Fibroblast of the aortic adventitia (primary cell): ENCODE data around the gene TOMM40L. TPM values are rescaled to one million over a fixed set of nuclear protein-coding genes. Genes with fewer than 3 reads are reported as not detected.

ENCODE experiments used
- DNase-seq: peaks from one replicate; pipeline ENCODE4 v3.0.0-alpha.2; 2010; ENCODE audit warnings: low read depth
- H3K4me3 ChIP-seq: 2 replicates; pipeline ENCODE4 v1.5.1; 2011; ENCODE audit warnings: low read depth, mild to moderate bottlenecking, control low read depth, low read length, moderate library complexity
- CTCF ChIP-seq: IDR thresholded peaks from 2 replicates; pipeline ENCODE4 v1.5.1; 2011; ENCODE audit warnings: mild to moderate bottlenecking, low read length, control low read depth, inconsistent platforms; ENCODE audit not compliant: insufficient read depth
- total RNA-seq: library from RNA; depleted of rRNA; stranded (reverse); fragments of >200 nt; gene quantifications from 2 replicates; pipeline ENCODE4 v1.2.3, GENCODE V29; 2012; ENCODE audit warnings: low replicate concordance

TOMM40L gene
- total RNA-seq, 1 donor, result 9.1 TPM

- DNase-seq, result peak; percentile 99
- TF ChIP-seq CTCF, result peak; percentile 26
- H3K4me3 ChIP-seq, result peak within 1 kb of the TSS; percentile 97
These were observed 23.8 kb upstream of the TOMM40L start, which contains the start of gene NDUFS2 for GRCh38 chr1:161201836-161202712. TSS of gene NDUFS2 (plus strand) at chr1:161202367. CDS start at chr1:161202386, 19 bp downstream.

GRCh38 chr1:161206411-161207140 is 19.3 kb upstream of the TOMM40L start:
- no peak for DNase-seq
- TF ChIP-seq CTCF, result no peak
- no peak overlapping the region for H3K4me3 ChIP-seq

GRCh38 chr1:161207173-161207572 is 18.7 kb upstream of the TOMM40L start:
- no peak overlapping the region for H3K4me3 ChIP-seq
- DNase-seq, result no peak
- TF ChIP-seq CTCF, result no peak

GRCh38 chr1:161209790-161210409 is 16.0 kb upstream of the TOMM40L start:
- peak; percentile 94 for TF ChIP-seq CTCF
- peak; percentile 68 for DNase-seq

GRCh38 chr1:161214369-161214768 is 11.5 kb upstream of the TOMM40L start:
- no peak for TF ChIP-seq CTCF
- no peak overlapping the region for H3K4me3 ChIP-seq
- DNase-seq, result no peak

More at GRCh38 chr1:161209790-161210409, 16.0 kb upstream of the TOMM40L start:
- H3K4me3 ChIP-seq, result no peak overlapping the region

- no peak for DNase-seq
- H3K4me3 ChIP-seq, result no peak within 1 kb of the TSS
- TF ChIP-seq CTCF, result no peak
These were observed 10.8 kb upstream of the TOMM40L start, which contains the start of gene FCER1G for GRCh38 chr1:161215076-161215475. TSS of gene FCER1G (plus strand) at chr1:161215295. CDS start at chr1:161215322, 27 bp downstream.
